Head of caudate nucleus (tissue), 42 donors: Measurements from ENCODE around the gene LYZ.

Experiments used
- DNase-seq, 42 donors: peaks; one replicate each; pipeline versions ENCODE4 v3.0.0 to v3.0.0-alpha.2; 2020 to 2021; ENCODE audit warnings: mixed read lengths in 7 of 42
- intact Hi-C: fragments of 100-400 bp; cut with DNase I; formaldehyde crosslinking; loops from one replicate; pipeline ENCODE4 v1.15.0; 2022

Gene LYZ

GRCh38 chr12:69337311-69338090, 10.7 kb upstream of the LYZ start:
- intact Hi-C loops = no loop called here
- no peak for DNase-seq

GRCh38 chr12:69338120-69338859, 9.9 kb upstream of the LYZ start:
- intact Hi-C loops = no loop called here
- no peak for DNase-seq

- DNase-seq = no peak
- intact Hi-C loops = no loop called here
Measured at GRCh38 chr12:69338936-69339335, 9.2 kb upstream of the LYZ start.

GRCh38 chr12:69339999-69340398, 8.2 kb upstream of the LYZ start:
- intact Hi-C loops = no loop called here
- DNase-seq = no peak

GRCh38 chr12:69341328-69341727, 6.9 kb upstream of the LYZ start:
- no peak for DNase-seq
- intact Hi-C loops = no loop called here

- no peak for DNase-seq
- intact Hi-C loops = no loop called here
Measured at GRCh38 chr12:69342421-69342820, 5.8 kb upstream of the LYZ start.

- intact Hi-C loops = no loop called here
- no peak for DNase-seq
Measured at GRCh38 chr12:69343357-69343756, 4.8 kb upstream of the LYZ start.

- intact Hi-C loops = no loop called here
- no peak for DNase-seq
Measured at GRCh38 chr12:69343885-69344612, 4.1 kb upstream of the LYZ start.

- no peak for DNase-seq
- intact Hi-C loops = no loop called here
Measured at GRCh38 chr12:69345077-69345476, 3.1 kb upstream of the LYZ start.

- intact Hi-C loops = no loop called here
- DNase-seq = no peak
Measured at GRCh38 chr12:69345742-69346141, 2.4 kb upstream of the LYZ start.

- intact Hi-C loops = loop anchor here (10.0 kb wide), 1 partner anchor 65 kb away; no protein-coding TSS in a partner anchor
- DNase-seq = no peak
Measured at GRCh38 chr12:69350002-69350626, 1.9 kb downstream of the LYZ start.

- DNase-seq = no peak
- intact Hi-C loops = loop anchor here (10.0 kb wide), 1 partner anchor 66 kb away; no protein-coding TSS in a partner anchor
Measured at GRCh38 chr12:69350777-69351176, 2.6 kb downstream of the LYZ start.

- intact Hi-C loops = loop anchor here (10.0 kb wide), 1 partner anchor 67 kb away; no protein-coding TSS in a partner anchor
- DNase-seq = no peak
Measured at GRCh38 chr12:69351462-69352236, 3.5 kb downstream of the LYZ start.

- no peak for DNase-seq
- intact Hi-C loops = loop anchor here (10.0 kb wide), 1 partner anchor 68 kb away; no protein-coding TSS in a partner anchor
Measured at GRCh38 chr12:69352904-69353303, 4.7 kb downstream of the LYZ start.

GRCh38 chr12:69354172-69354555, 6.0 kb downstream of the LYZ start:
- intact Hi-C loops = loop anchor here (10.0 kb wide), 1 partner anchor 69 kb away; no protein-coding TSS in a partner anchor
- no peak for DNase-seq

GRCh38 chr12:69354556-69355187, 6.5 kb downstream of the LYZ start:
- DNase-seq = no peak
- intact Hi-C loops = loop anchor here (10.0 kb wide), 1 partner anchor 70 kb away; no protein-coding TSS in a partner anchor

- no peak for DNase-seq
- intact Hi-C loops = loop anchor here (10.0 kb wide), 1 partner anchor 71 kb away; no protein-coding TSS in a partner anchor
Measured at GRCh38 chr12:69355363-69356028, 7.3 kb downstream of the LYZ start.
